Loucy (cell line): ENCODE data around the gene TOR1B.

Source experiments
- CTCF ChIP-seq: fragments of 200-600 bp; sonication (generic); conservative IDR thresholded peaks from 2 replicates; pipeline ENCODE4 v1.5.1; 2014; ENCODE audit warnings: mild to moderate bottlenecking, antibody characterized with exemption, low read length
- EZH2phosphoT487 ChIP-seq: fragments of 200-600 bp; IDR thresholded peaks from 2 replicates; pipeline ENCODE4 v1.6.1; 2018; ENCODE audit warnings: antibody characterized with exemption, mild to moderate bottlenecking, moderate library complexity, borderline replicate concordance

GRCh38 chr9:129839324-129840023 is 36.5 kb downstream of the TOR1B start:
- no peak for TF ChIP-seq CTCF
- TF ChIP-seq EZH2phosphoT487 = no peak
